H1 (cell line): ENCODE data around the gene ANAPC2. TPM values are rescaled to one million over a fixed set of nuclear protein-coding genes. Genes with fewer than 3 reads are reported as not detected.

Experiments used
- CTCF ChIA-PET: fragments of 300-600 bp; sonication (Branson Sonifier 250); formaldehyde crosslinking; loops from one replicate; lab custom pipeline; 2021; ENCODE audit not compliant: partially characterized antibody; lab: Charles Lee
- POLR2A ChIA-PET: fragments of 300-600 bp; sonication (Branson Sonifier 250); formaldehyde crosslinking; loops from one replicate; lab custom pipeline; 2021; ENCODE audit warnings: inconsistent platforms; ENCODE audit not compliant: partially characterized antibody; lab: Charles Lee
- DNase-seq, 2 experiments: peaks; one replicate each; pipeline versions ENCODE4 v3.0.0 to v3.0.0-alpha.2; 2010 to 2022; ENCODE audit warnings: low spot score in 2 of 2, low read depth in 1 of 2, mixed read lengths in 1 of 2
- FAIRE-seq: peaks from 2 replicates; lab custom pipeline; 2011; peaks lifted over from hg19 to GRCh38; lab: Jason Lieb, UNC
- H2AFZ ChIP-seq: 2 replicates; pipeline ENCODE4 v1.8.1; 2012; ENCODE audit warnings: low read length, inconsistent platforms
- H2AK5ac ChIP-seq: 2 replicates; pipeline ENCODE4 v1.6.1; 2013; ENCODE audit warnings: low read depth, low read length
- H2BK120ac ChIP-seq: replicated peaks from 2 replicates; pipeline ENCODE3; 2013; ENCODE audit warnings: low read depth, low read length, inconsistent platforms
- H2BK12ac ChIP-seq: 2 replicates; pipeline ENCODE4 v1.6.1; 2013; ENCODE audit warnings: low read depth, low read length
- H2BK15ac ChIP-seq: 2 replicates; pipeline ENCODE4 v1.6.1; 2013; ENCODE audit warnings: low read length
- H2BK20ac ChIP-seq: 2 replicates; pipeline ENCODE4 v1.6.1; 2013; ENCODE audit warnings: low read length
- H2BK5ac ChIP-seq: 2 replicates; pipeline ENCODE4 v1.6.1; 2013; ENCODE audit warnings: low read depth, low read length
- H3K14ac ChIP-seq: 2 replicates; pipeline ENCODE4 v1.6.1; 2013; ENCODE audit warnings: inconsistent platforms; ENCODE audit not compliant: insufficient read length
- H3K18ac ChIP-seq: 2 replicates; pipeline ENCODE4 v1.6.1; 2013; ENCODE audit warnings: low read length; ENCODE audit errors: extremely low read depth
- H3K23ac ChIP-seq: 2 replicates; pipeline ENCODE4 v1.6.1; 2013; ENCODE audit warnings: inconsistent platforms; ENCODE audit not compliant: insufficient read length
- H3K23me2 ChIP-seq: 2 replicates; pipeline ENCODE4 v1.6.1; 2013; ENCODE audit warnings: low read depth, low read length
- H3K27ac ChIP-seq: 2 replicates; pipeline ENCODE4 v1.6.1; 2011; ENCODE audit warnings: low read depth, low read length, inconsistent platforms
- H3K27me3 ChIP-seq, 4 experiments: replicated peaks in 1 of 4; 1 replicate in 1 of 4; 2 replicates in 3 of 4; pipeline versions ENCODE4 v1.6.1 to v1.8.1; 2011 to 2013; ENCODE audit warnings: low read length in 3 of 4, mild to moderate bottlenecking in 3 of 4, inconsistent platforms in 2 of 4, mixed read lengths in 2 of 4, moderate library complexity in 1 of 4; ENCODE audit not compliant: control insufficient read depth in 3 of 4, insufficient read depth in 3 of 4; ENCODE audit errors: extremely low read depth in 1 of 4
- H3K36me3 ChIP-seq, 4 experiments: 2 replicates each; pipeline versions ENCODE4 v1.6.1 to v1.8.1; 2011 to 2013; ENCODE audit warnings: mild to moderate bottlenecking in 4 of 4, low read length in 3 of 4, moderate library complexity in 2 of 4, control low read depth in 1 of 4, inconsistent platforms in 1 of 4; ENCODE audit not compliant: insufficient read depth in 4 of 4, control insufficient read depth in 2 of 4
- H3K4ac ChIP-seq: replicated peaks from 2 replicates; pipeline ENCODE3; 2013; ENCODE audit warnings: low read length, low read depth, mixed read lengths, inconsistent platforms; ENCODE audit not compliant: insufficient read length
- H3K4me1 ChIP-seq, 4 experiments: replicated peaks in 1 of 4; 1 replicate in 1 of 4; 2 replicates in 3 of 4; pipeline versions ENCODE4 v1.6.1 to v1.8.1; 2011 to 2013; ENCODE audit warnings: low read length in 3 of 4, inconsistent platforms in 2 of 4, mixed read lengths in 1 of 4; ENCODE audit not compliant: insufficient read depth in 4 of 4, control insufficient read depth in 3 of 4
- H3K4me2 ChIP-seq, 2 experiments: 2 replicates each; pipeline versions ENCODE4 v1.6.1 to v1.8.1; 2011 to 2013; ENCODE audit warnings: low read depth in 2 of 2, low read length in 2 of 2, control low read depth in 1 of 2, inconsistent platforms in 1 of 2, mild to moderate bottlenecking in 1 of 2; ENCODE audit not compliant: insufficient read depth in 1 of 2
- H3K4me3 ChIP-seq, 4 experiments: fragments of 200-600, 300-600 bp in 1 of 4; sonication (generic), shearing (Covaris generic), sonication (Bioruptor Twin) in 1 of 4; 2 replicates each; pipeline versions ENCODE4 v1.5.1 to v1.8.1; 2011 to 2016; ENCODE audit warnings: low read length in 4 of 4, low read depth in 3 of 4, control low read depth in 2 of 4, inconsistent platforms in 2 of 4, mild to moderate bottlenecking in 2 of 4, mixed read lengths in 1 of 4, moderate library complexity in 1 of 4; ENCODE audit not compliant: insufficient read depth in 2 of 4; ENCODE audit errors: extremely low read depth in 1 of 4
- H3K56ac ChIP-seq: replicated peaks from 2 replicates; pipeline ENCODE3; 2013; ENCODE audit warnings: low read depth, mild to moderate bottlenecking, mixed read lengths, low read length, inconsistent platforms; ENCODE audit not compliant: insufficient read length
- H3K79me1 ChIP-seq: 2 replicates; pipeline ENCODE4 v1.6.1; 2013; ENCODE audit warnings: low read depth, low read length, control low read depth
- H3K79me2 ChIP-seq, 2 experiments: 2 replicates each; pipeline versions ENCODE4 v1.6.1 to v1.8.1; 2012 to 2013; ENCODE audit warnings: low read length in 2 of 2, mild to moderate bottlenecking in 2 of 2, inconsistent platforms in 1 of 2; ENCODE audit not compliant: insufficient read depth in 2 of 2, control insufficient read depth in 1 of 2
- H3K9ac ChIP-seq, 4 experiments: replicated peaks in 1 of 4; 1 replicate in 1 of 4; 2 replicates in 3 of 4; pipeline versions ENCODE4 v1.6.1 to v1.8.1; 2011 to 2013; ENCODE audit warnings: low read depth in 3 of 4, low read length in 3 of 4, control low read depth in 2 of 4, mild to moderate bottlenecking in 2 of 4, moderate library complexity in 2 of 4, inconsistent platforms in 1 of 4; ENCODE audit errors: extremely low read depth in 1 of 4
- H3K9me3 ChIP-seq, 2 experiments: 2 replicates each; pipeline versions ENCODE4 v1.6.1 to v1.8.1; 2012 to 2013; ENCODE audit warnings: mild to moderate bottlenecking in 2 of 2, moderate library complexity in 2 of 2, control low read depth in 1 of 2, inconsistent platforms in 1 of 2, low read depth in 1 of 2, low read length in 1 of 2, mixed read lengths in 1 of 2; ENCODE audit not compliant: insufficient read depth in 2 of 2
- H4K20me1 ChIP-seq, 2 experiments: replicated peaks in 1 of 2; 2 replicates each; pipeline versions ENCODE3 to v1.8.1; 2011 to 2013; ENCODE audit warnings: inconsistent platforms in 2 of 2, low read length in 2 of 2, mild to moderate bottlenecking in 1 of 2; ENCODE audit not compliant: insufficient read depth in 2 of 2, control insufficient read depth in 1 of 2
- H4K5ac ChIP-seq: 2 replicates; pipeline ENCODE4 v1.6.1; 2013; ENCODE audit warnings: low read length, low read depth, mixed read lengths, inconsistent platforms; ENCODE audit not compliant: insufficient read length
- H4K8ac ChIP-seq: 2 replicates; pipeline ENCODE4 v1.8.0; 2013; ENCODE audit warnings: mild to moderate bottlenecking, moderate library complexity, low read length, inconsistent platforms; ENCODE audit not compliant: insufficient read depth; ENCODE audit errors: extremely low read depth
- H4K91ac ChIP-seq: replicated peaks from 2 replicates; pipeline ENCODE3; 2013; ENCODE audit warnings: low read length, mixed read lengths, inconsistent platforms; ENCODE audit not compliant: insufficient read length
- CHD1 ChIP-seq: IDR thresholded peaks from 2 replicates; pipeline ENCODE4 v1.6.1; 2012; ENCODE audit warnings: low read depth, low read length, improper control_type of control experiment
- MAFK ChIP-seq: IDR thresholded peaks from 2 replicates; pipeline ENCODE4 v1.6.1; 2012; ENCODE audit warnings: low read depth, mild to moderate bottlenecking, improper control_type of control experiment, low read length
- SUZ12 ChIP-seq: fragments of 200-600 bp; sonication (generic); IDR thresholded peaks from 2 replicates; pipeline ENCODE4 v1.6.1; 2012; ENCODE audit warnings: mild to moderate bottlenecking, inconsistent platforms, low read length, moderate library complexity, mixed read lengths
- YY1 ChIP-seq: IDR thresholded peaks from 2 replicates; pipeline ENCODE4 v1.6.1; 2011; ENCODE audit warnings: low read depth, mild to moderate bottlenecking, low read length
- WGBS, 2 experiments: shearing (Covaris generic) in 1 of 2; methylation state at CpG; one replicate each; pipeline versions ENCODE4 v1.1.6 to v1.1.7; 2013 to 2015; ENCODE audit warnings: low lambda C conversion rate in 2 of 2, mixed read lengths in 2 of 2, inconsistent platforms in 1 of 2, low coverage in 1 of 2, missing lambda C conversion rate in 1 of 2; ENCODE audit not compliant: insufficient replicate concordance in 2 of 2, insufficient coverage in 1 of 2, insufficient read length in 1 of 2; ENCODE audit errors: extremely low coverage in 1 of 2, missing lambda C conversion rate in 1 of 2; 5-methylcytosine and 5-hydroxymethylcytosine counted together
- polyA plus RNA-seq, 7 experiments: library from polyadenylated mRNA; depleted of rRNA in 3 of 7; stranded (reverse) in 5 of 7; unstranded in 2 of 7; fragments of >200 nt in 5 of 7; fragments of 200-250 nt in 2 of 7; gene quantifications; 1 replicate in 5 of 7; 2 replicates in 1 of 7; 4 replicates in 1 of 7; pipeline versions ENCODE4 v1.2.1 to v1.2.3, GENCODE V29; 2011 to 2013; ENCODE audit warnings: missing spikeins in 2 of 7, mixed read lengths in 2 of 7
- total RNA-seq: library from RNA; stranded (reverse); fragmentation: NEBNext Ultra II Directional; extraction: Animal tissue kit (Norgen Biotek cat#: 25700); gene quantifications from 2 replicates; pipeline ENCODE4 v1.2.1, GENCODE V29; 2021

The ANAPC2 gene
- total and polyA plus RNA-seq, 2 of the 8 experiments (the other 6 are each of a cell fraction or from before 2014, with no cell fraction given) = 30.2 to 37.7 TPM

DNA sequence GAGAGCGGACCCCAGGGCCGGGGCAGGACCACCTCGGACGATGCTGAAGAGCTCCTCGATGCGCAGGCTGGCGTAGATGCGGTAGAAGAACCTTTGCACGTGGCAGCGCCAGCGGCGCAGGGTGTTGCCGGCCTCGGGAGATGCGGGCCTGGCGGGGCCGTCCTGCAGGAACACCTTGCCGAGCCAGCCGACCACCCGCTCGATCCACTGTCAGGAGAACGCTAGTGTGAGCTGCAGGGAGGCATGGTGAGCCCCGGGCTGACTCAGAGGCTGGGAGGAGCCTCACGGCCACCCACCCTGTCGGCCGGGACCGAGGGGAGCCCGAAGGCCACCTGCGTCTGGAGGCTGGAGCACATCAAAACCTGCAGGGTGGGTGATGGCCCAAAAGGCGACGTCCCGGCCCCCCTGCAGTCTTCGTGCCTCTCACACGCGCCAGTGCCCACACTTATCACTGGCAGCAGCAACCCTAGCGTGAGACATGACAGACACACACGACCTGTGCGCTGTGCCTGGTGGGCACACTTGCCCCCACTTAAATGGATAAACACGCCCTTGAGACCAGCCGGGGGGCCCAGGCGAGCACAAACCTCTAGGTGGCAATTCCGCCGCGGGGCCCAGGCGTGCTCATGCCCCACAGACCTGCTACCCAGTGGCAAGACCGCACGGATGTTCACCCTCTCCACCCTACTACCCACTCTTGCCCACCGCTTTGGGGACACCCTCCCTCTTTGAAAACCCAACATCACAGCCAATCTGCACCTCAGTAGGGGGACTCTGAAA is 3.3 kb downstream of the ANAPC2 start:
- H3K4ac ChIP-seq = no peak overlapping the region
- POLR2A ChIA-PET = interaction anchor here (0.6 to 1.5 kb wide), 3 partner anchors 9 to 225 kb away, joined by 3 to 4 read pairs (median 3); partner anchors contain the start of gene TPRN

More for the DNA sequence above, 3.3 kb downstream of the ANAPC2 start:
- Histone ChIP-seq H3K23me2 (peaks cover 8% of the 10 kb centered on the region; the same call in 1 of the 2 replicates), H2AFZ (no peak overlapping the region), H3K14ac (no peak overlapping the region), H4K91ac (no peak overlapping the region), H2BK12ac (no peak overlapping the region), H3K4me3 (no peak overlapping the region), H2BK120ac (no peak overlapping the region), H3K4me2 (no peak overlapping the region)
- 96% methylated on average over 48 of the region's 48 CpGs; no CpG with 5 or more reads in 1 of the 2 experiments for whole genome bisulfite sequencing, 2 experiments
- TF ChIP-seq SUZ12 = no peak
- no peak for TF ChIP-seq YY1
- no peak for TF ChIP-seq CHD1
- TF ChIP-seq MAFK = no peak
- TF ChIP-seq, all 59 proteins: peak for 0
- peaks cover 3 to 29% of the 10 kb centered on the region in 2 experiments for H4K20me1 ChIP-seq
- H2AK5ac ChIP-seq = no peak overlapping the region
- H3K36me3 ChIP-seq = peaks cover 3 to 37% (median 12%) of the 10 kb centered on the region in 4 experiments; a peak in 7 of 8 replicates
- H3K79me2 ChIP-seq = peaks cover 0 to 29% of the 10 kb centered on the region in 2 experiments; a peak in 2 of 4 replicates
- CTCF ChIA-PET = interaction anchor here (5.4 kb wide), 1 partner anchor 9 kb away, joined by 47 read pairs; no protein-coding TSS in a partner anchor
- no peaks in the 10 kb centered on the region; a peak in 1 of 7 replicates for H3K27me3 ChIP-seq
- H2BK15ac ChIP-seq = no peak overlapping the region
- H3K56ac ChIP-seq = no peak overlapping the region
- H4K5ac ChIP-seq = no peak overlapping the region
- H3K9me3 ChIP-seq = no peaks in the 10 kb centered on the region
- peaks cover 5% of the 10 kb centered on the region for H3K79me1 ChIP-seq
- no peak for DNase-seq
- no peak overlapping the region for H3K9ac ChIP-seq
- no peak for FAIRE-seq
- peaks cover 0 to 17% (median 6%) of the 10 kb centered on the region in 4 experiments; a peak in 5 of 7 replicates for H3K4me1 ChIP-seq
- no peak overlapping the region for H2BK5ac ChIP-seq
- H4K8ac ChIP-seq = peak overlapping the region; percentile 68; the same call in 1 of the 2 replicates
- H3K23ac ChIP-seq = no peak overlapping the region
- H2BK20ac ChIP-seq = no peak overlapping the region
- no peak overlapping the region for H3K18ac ChIP-seq
- H3K27ac ChIP-seq = no peak overlapping the region
